ENCODE results near the gene FAM9A. TPM values are rescaled to one million over a fixed set of nuclear protein-coding genes. Genes with fewer than 3 reads are reported as not detected.

FAM9A gene
- total and polyA plus RNA-seq, 9 of the 15 experiments (the other 6 are each of a cell fraction or from before 2014, with no cell fraction given), result 0.07 TPM; not detected in 8

DNA sequence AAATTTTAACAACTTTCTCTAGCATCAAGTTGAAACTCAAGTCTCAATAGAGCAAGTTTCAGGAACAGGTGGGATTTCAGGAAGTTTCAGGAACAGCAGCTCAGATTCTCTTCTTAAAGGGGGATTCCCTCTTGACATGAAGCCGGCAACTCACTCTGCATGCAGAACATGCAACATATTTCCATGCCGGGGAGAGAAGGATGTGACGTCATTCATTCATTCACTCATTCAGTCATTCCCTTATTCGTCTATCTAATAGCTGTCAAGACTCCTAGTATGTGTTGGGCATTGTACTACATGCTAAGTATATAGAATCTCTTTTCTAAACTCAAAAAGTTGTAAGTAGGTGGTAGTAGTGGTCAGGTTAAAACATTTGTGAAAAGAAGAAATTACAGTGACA lies 4.8 kb upstream of the FAM9A start:
- no peaks in the 10 kb centered on the region for H3K27me3 ChIP-seq (ENCODE audit: control insufficient read depth in 2 of 2, insufficient read depth in 2 of 2, low read length in 2 of 2)
- no peak overlapping the region for H3K27ac ChIP-seq (ENCODE audit: extremely low read depth, low read depth, low read length)
- H3K9ac ChIP-seq (ENCODE audit: insufficient read depth in 1 of 2, low read depth in 2 of 2, low read length in 2 of 2), result no peak overlapping the region
- no peak for TF ChIP-seq NCOA4 (IDR thresholded peaks at IDR 0.05; ENCODE audit: partially characterized antibody)
- no peak for TF ChIP-seq NFIX (CRISPR knock-in tag; IDR thresholded peaks at IDR 0.05; ENCODE audit: low read depth)
- TF ChIP-seq FOS (IDR thresholded peaks at IDR 0.05; ENCODE audit: extremely low read depth, insufficient read length), result no peak
- TF ChIP-seq, protein P1, sequence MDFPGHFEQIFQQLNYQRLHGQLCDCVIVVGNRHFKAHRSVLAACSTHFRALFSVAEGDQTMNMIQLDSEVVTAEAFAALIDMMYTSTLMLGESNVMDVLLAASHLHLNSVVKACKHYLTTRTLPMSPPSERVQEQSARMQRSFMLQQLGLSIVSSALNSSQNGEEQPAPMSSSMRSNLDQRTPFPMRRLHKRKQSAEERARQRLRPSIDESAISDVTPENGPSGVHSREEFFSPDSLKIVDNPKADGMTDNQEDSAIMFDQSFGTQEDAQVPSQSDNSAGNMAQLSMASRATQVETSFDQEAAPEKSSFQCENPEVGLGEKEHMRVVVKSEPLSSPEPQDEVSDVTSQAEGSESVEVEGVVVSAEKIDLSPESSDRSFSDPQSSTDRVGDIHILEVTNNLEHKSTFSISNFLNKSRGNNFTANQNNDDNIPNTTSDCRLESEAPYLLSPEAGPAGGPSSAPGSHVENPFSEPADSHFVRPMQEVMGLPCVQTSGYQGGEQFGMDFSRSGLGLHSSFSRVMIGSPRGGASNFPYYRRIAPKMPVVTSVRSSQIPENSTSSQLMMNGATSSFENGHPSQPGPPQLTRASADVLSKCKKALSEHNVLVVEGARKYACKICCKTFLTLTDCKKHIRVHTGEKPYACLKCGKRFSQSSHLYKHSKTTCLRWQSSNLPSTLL (IDR thresholded peaks at IDR 0.05), result no peak
- no peak for TF ChIP-seq POLR2AphosphoS2 (IDR thresholded peaks at IDR 0.05; ENCODE audit: low read length)
- TF ChIP-seq, protein P2, sequence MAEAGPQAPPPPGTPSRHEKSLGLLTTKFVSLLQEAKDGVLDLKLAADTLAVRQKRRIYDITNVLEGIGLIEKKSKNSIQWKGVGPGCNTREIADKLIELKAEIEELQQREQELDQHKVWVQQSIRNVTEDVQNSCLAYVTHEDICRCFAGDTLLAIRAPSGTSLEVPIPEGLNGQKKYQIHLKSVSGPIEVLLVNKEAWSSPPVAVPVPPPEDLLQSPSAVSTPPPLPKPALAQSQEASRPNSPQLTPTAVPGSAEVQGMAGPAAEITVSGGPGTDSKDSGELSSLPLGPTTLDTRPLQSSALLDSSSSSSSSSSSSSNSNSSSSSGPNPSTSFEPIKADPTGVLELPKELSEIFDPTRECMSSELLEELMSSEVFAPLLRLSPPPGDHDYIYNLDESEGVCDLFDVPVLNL (CRISPR knock-in tag; IDR thresholded peaks at IDR 0.05; ENCODE audit: low read depth), result no peak
- no peak for TF ChIP-seq SAFB (IDR thresholded peaks at IDR 0.05; ENCODE audit: borderline replicate concordance, low read depth, low read length)
- no peak for TF ChIP-seq NFRKB (IDR thresholded peaks at IDR 0.05; ENCODE audit: low read depth)
- TF ChIP-seq SRSF3 (IDR thresholded peaks at IDR 0.05; ENCODE audit: insufficient read depth, low read length), result no peak
- TF ChIP-seq CBFA2T2 (conservative IDR thresholded peaks at IDR 0.05), result no peak
- FAIRE-seq (no peak), ATAC-seq (no peak), DNase-seq (ENCODE audit: extremely low read depth in 1 of 4, low spot score in 3 of 4) (no peak)
- CTCF ChIA-PET (ENCODE audit: low intra/inter-chr PET ratio), result no interaction called here
- H3K36me3 ChIP-seq (ENCODE audit: control insufficient read depth, insufficient read depth, low read length), result no peaks in the 10 kb centered on the region
- no peaks in the 10 kb centered on the region for H3K4me1 ChIP-seq (replicated peaks in 1 of 2; ENCODE audit: control insufficient read depth in 2 of 2, insufficient read depth in 2 of 2, low read length in 2 of 2)
- no peaks in the 10 kb centered on the region for H3K9me1 ChIP-seq (ENCODE audit: control insufficient read depth, insufficient read depth, low read length)
- no peak overlapping the region for H3K4me2 ChIP-seq (ENCODE audit: insufficient read depth, low read length)
- POLR2A ChIA-PET, result interaction anchor here (0.7 kb wide), 1 partner anchor 116 kb away, joined by 3 read pairs; no protein-coding TSS in a partner anchor
- H3K9me3 ChIP-seq (replicated peaks; ENCODE audit: control insufficient read depth, insufficient read depth, low read depth, low read length), result no peaks in the 10 kb centered on the region
- no peak overlapping the region for H3K4me3 ChIP-seq
- intact Hi-C loops (cut with micrococcal nuclease), result no loop called here
- no peaks in the 10 kb centered on the region for H4K20me1 ChIP-seq (replicated peaks; ENCODE audit: control insufficient read depth, insufficient read depth, low read length)
- 0% methylated on average over 3 of the region's 4 CpGs for WGBS (ENCODE audit: insufficient coverage, low coverage, missing lambda C conversion rate)
- H2AFZ ChIP-seq (ENCODE audit: low read depth, low read length), result no peak overlapping the region
- no peaks in the 10 kb centered on the region for H3K79me2 ChIP-seq (ENCODE audit: control insufficient read depth, insufficient read depth, low read length)
- no TSS peak for BruUV-seq (replicated peaks)
- in situ Hi-C loops (cut with MboI), result no loop called here

All from K562 (cell line).